Fibroblast of skin of left biceps (primary cell): Measurements from ENCODE around the gene FAM13A.
"Not testable (repeated sequence)": the region's sequence is repeated elsewhere in the genome, so short reads cannot be mapped to it uniquely, and the experiment has no call there.

Experiments used
- DNase-seq, 2 experiments: peaks; one replicate each; pipeline ENCODE4 v3.0.0-alpha.2; 2013; ENCODE audit warnings: low read depth in 2 of 2

The FAM13A gene

DNA sequence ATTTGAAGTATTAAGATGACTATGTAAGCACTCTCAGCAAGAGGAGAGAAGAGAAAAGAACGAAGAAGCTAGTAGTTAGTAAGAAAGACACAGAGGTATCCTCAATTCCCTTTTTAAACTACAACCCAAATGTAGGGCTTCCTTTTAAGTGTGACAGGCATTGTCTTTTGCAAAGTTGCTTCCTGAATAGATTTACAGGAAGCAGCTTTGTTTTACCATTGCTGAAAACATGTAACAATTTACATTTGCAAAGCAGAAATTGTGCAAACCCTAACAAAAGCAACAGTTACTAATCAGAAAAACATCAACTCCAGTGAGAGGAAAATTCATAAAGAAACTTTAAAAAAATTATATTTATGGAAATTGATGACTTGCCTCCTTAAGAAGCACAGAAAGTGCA is 96.4 kb downstream of the FAM13A start:
- no peak for DNase-seq

DNA sequence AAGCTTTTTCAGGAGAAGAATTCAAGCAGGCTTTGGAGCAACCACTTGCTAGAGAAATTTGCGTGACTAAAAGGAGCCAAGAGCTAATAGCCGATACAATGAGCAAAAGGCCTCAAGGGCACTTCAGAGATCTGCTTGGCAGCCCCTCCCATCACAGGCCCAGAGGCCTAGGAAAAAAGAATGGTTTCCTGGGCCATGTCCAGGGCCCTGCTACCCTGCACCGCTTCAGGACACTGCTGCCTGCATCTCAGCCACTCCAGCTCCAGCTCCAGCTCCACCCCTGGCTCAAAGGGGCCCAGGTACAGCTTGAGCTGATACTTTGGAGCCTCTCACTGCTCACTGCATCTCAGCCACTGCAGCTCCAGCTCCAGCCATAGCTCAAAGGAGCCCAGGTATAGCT is 98.9 kb downstream of the FAM13A start:
- no peak for DNase-seq

DNA sequence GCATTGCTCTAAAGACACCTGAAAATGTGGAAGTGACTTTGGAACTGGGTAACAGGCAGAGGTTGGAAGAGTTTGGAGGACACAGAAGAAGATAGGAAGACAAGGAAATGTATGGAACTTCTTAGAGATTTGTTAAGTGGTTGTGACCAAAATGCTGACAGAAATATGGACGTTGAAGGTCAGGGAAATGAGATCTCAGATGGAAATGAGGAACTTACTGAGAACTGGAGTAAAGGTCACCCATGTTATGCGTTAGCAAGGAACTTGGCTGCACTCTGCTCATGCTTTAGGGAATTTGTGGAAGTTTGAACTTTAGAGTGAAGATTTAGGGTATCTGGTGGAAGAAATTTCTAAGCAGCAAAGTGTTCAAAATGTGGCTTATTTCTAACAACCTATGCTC is 99.4 kb downstream of the FAM13A start:
- DNase-seq, result no peak

DNA sequence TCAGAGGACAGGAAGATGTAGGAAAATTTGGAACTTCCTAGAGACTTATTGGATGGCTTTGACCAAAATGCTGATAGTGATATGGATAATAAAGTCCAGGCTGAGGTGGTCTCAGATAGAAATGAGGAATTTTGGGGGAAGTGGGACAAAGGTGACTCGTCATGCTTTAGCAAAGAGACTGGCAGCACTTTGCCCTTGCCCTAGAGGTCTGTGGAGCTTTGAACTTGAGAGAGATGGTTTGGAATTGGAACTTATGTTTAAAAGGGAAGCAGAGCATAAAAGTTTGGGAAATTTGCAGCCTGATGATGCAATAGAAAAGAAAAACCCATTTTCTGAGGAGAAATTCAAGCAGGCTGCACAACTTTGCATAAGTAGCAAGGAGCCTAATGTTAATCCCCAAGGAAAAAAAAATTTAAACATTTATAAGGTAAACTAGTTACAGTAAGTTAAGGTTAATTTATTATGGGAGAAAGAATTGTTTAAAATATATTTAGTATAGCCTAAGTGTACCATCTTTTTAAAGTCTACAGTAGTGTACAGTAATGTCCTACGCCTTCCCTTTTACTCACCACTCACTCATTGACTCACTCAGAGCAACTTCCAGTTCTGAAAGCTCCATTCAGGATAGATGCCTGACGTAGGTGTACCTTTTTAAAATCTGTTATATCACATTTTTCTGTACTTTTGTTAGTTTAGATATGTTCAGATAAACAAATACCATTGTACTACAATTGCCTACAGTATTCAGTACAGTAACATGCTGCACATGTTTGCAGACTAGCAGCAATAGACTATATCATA is 101.2 kb downstream of the FAM13A start:
- no peak for DNase-seq

DNA sequence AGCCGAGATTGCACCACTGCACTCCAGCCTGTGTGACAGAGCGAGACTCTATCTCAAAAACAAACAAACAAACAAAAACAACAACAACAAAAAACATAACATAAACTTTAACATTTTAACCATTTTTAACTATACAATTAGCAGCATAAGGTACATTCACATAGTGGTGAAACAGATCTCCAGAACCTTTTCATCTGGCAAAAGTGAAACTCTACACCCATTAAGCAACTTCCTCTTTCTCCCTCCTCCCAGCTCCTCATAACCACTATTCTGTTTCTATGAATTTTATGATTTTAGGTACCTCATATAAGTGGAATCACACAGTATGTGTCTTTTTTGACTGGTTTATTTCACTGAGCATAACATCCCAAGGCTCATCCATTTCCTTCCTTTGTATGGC is 103.6 kb downstream of the FAM13A start:
- DNase-seq, result no peak

DNA sequence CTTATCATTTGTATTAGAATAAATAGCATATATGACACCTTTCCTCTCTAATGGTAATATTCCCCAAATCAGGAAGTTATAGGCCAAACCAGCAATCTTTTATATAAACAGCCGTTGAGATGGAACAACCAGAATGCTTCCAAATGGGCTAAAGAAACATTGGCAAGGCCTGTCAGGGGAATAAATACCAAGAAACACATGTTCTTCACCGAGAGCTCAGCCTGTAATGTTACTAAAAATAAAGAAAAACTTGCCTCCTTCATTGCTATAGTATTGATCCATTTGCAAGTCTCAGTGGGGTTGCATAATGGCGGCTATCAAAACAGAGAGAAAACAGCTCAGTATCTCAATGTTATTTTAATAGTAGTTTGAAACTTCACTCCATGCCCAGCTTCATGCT is 104.9 kb downstream of the FAM13A start:
- no peak for DNase-seq

DNA sequence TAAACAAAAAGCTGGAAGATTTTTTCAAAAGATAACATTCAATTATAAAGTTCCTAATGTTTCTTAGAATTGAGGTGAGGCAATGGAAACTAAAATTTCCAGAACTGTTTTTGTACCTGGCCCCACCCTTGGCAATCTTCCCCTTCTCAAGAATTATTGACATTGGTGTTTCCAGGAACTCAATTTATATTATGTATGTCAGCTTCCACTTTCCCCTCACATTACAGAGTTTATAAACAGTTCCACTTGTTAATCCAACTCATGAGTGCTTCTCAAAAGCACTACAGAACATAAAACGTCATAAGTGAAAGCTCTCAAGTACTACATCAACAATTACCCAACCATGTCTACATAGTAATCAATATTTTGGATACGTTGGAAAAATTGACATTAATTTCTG is 107.4 kb downstream of the FAM13A start:
- no peak for DNase-seq

DNA sequence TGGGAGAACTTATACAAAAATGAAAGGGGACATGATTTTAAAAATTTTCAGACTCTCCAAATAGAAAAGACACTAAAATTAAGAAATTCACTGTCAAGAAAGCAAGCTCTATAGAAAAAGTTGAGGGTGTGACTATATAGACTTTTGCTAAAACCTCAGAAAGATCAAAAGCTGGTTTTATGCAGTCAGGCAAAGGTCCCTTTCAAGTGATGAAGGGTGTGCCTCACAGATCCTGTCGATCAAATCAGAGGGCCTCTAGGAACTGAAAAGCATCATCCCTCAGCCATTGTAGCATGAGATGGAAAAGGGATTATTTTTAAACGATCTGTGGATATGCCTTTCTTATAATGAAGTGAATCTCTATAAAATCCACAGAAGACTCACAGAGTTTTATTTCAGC is 116.5 kb downstream of the FAM13A start:
- DNase-seq, result no peak

DNA sequence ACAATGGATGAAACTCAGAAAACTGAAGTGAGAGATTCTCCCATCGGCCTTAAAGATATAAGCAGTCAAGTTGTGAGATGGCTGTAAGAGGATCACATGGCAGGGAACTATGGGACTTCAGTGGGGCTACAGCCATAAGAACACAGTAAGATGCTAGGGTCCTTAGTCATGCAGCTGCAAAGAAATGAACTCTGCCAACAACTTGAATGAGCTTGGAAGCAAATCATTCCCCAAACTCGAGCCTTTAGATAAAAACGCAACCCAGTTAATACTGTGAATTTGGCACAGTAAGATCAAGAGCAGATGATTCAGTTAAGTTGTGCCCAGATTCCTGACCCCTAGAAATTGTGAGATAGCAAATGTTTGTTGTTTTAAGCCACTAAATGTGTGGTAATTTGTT is 117.3 kb downstream of the FAM13A start:
- DNase-seq, result peak in 1 of 2 experiments; percentile 6

DNA sequence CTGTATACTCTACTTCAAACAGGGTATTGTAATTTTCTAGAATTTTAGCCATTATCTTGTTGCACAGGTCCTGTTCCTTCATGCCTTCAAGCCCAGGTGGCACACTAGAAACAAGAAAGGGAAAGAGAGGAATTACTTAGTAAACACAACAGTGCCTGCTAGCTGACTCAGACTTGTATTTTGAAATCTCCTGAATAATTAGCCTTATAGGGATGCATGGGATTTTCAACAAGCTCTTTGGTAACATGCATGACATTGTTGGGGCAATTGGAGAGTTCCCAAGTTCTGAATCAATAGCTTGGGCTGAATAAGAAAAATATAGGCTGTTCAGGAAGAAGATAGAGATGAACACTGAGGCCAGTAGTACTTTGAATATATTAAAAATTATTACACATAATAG is 118.8 kb downstream of the FAM13A start:
- peak; percentile 83 to 86 for DNase-seq

DNA sequence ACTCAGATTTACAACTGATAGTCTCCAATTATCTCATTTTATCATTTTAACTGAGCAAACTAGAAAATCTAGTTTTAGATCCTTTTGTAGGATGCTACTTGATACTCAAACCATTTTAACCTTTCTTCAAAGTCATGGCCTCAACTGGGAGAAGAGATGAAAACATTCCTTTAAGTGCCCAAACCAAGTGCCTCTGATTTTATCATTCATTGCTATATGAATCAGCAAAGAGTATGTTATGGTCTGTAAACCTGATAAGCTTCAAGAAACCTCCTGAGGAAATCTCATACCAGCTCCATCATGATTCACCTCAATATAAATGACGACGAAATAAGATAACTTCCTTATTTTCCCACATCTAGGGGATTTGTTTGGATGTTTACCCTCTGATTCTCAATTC is 119.9 kb downstream of the FAM13A start:
- DNase-seq, result no peak

DNA sequence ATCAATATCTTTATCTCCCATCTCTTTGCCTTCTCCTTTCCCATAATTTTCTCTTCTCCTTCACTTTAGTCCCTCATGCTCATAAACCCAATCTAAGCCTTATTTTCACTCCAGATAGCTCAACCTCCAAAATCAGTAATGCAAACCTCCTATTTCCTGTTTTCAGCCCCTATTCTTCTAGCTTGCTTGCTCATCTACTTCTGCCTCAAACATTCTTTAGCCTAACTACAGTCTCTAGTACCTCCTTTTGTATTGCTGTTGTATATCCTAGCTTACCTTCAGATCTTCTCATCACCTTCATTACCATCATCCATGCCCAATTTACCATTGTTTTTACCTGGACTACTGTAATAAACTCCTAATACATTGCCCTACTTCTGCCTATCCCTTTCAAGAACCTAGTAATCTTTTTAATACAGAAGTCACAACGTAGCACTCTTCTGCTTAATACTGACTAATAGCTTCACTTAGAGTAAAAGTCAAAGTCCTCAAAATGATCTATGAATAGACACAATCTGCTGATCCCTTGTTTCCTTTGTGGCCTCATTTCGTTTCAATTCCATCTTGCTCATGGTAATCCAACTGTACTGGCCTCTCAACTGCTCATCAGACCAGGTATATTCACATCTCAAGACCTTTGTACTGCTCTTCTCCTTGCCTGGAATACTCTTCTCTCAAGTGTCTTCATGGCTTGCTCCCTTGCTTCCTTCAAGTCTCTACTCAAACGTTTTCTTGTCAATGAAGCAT is 123.4 kb downstream of the FAM13A start:
- no peak for DNase-seq

DNA sequence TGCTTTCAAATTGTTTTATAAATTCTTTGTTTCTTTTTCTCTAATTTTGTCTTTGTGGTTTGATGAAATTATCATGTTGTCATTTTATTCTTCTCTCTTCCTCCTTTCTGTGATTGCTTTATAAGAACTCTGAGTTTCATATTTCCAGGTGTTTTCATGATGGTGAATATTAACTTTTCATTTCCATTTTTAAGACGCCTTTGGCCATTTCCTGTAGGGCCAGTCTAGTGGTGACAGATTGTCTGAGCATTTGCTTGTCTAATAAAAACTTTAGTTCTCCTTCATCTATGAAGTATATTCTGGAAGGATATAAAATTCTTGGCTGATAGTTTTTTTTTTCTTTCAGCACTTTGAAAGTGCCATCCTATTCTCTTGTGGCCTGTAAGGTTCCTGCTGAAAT is 128.1 kb downstream of the FAM13A start:
- DNase-seq, result no peak

DNA sequence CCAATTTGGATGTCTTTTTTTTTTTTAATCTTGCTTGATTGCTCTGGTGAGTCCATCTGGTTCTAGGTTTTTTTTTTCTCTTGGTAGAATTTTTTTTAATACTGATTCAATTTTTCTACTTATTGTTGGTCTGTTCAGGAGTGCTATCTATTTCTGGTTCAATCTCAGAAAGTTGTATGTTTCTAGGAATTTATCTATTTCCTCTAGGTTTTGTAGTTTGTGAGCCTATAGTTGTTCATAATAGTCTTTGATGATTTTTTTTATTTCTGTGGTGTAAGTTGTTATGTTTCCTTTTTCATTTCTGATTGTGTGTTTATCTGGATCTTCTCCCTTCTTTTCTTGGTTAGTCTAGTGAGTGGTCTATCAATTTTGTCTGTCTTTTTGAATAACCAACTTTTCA is 129.6 kb downstream of the FAM13A start:
- no peak for DNase-seq

DNA sequence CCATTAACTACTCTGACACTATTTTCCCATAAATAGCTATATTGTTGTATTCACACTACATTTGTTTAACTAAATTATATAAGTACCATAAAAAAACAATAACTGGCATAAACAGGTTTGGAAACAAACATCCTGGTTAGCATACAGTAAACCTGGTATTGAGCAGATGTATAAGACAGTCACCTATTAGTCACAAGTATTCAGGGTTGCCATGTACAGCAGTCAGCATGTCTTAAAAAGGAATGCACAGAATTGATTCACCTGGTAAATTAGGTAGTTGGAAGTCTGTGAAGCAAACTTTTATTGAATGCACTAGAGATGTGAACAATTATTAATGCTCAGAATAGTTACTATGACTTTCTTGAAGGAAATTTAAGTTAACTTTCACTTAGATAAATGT is 137.9 kb downstream of the FAM13A start:
- DNase-seq, result no peak

DNA sequence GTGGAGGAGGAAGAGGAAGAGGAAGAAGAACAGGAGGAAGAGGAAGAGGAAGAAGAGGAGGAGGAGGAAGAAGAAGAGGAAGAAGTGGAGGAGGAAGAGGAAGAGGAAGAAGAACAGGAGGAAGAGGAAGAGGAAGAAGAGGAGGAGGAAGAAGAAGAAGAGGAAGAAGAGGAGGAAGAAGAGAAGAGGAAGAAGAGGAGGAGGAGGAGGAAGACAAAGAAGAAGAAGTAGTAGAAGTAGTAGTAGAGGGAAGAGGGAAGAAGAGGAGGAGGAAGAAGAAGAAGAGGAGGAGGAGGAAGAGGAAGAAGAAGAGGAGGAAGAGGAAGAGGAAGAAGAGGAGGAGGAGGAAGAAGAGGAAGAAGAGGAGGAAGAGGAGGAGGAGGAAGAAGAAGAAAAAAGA is 143.8 kb downstream of the FAM13A start:
- DNase-seq, result not testable (repeated sequence)

DNA sequence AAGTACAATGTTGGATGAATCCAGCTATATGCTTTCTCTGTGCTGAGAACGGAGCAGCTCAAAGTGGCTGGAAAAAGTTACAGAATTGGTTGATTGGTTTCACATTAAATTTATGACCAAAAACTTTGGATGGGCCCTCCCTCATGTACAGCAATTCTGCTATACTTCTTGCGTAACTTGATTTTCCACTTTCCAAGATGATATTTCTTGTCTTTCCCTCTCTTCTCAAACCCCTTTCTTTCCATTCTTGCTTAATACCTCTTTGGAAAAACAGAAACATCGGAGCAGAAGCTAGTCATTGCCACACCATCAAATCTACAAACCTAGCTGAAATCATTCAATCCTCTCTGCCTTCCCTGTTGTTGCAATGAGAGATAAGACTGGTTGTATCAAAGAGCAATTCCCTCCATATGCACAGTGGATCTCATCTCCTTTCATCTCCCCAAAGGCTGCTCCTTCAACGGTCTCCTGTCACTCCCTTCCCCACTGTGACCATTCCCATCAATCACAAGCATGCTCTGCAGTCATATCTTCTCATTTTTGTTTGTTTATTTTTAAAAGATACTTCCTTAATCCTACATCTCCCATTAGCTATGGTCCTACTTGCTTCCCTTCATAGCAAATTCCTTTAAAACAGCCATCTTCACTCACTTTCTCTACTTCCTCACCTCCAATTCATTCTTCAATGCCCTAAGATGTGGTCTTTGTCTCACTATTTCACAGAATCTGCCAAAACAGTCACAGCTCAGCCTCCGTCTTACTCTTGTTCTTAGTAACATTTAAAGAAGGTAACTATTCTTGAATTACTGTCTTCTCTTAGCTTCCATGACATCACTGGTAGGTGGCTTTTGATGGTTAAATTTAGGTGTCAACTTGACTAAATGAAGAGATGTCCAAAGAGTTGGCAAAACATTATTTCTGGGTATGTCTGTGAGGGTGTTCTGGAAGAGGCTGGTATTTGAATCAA is 145.5 kb downstream of the FAM13A start:
- no peak for DNase-seq

DNA sequence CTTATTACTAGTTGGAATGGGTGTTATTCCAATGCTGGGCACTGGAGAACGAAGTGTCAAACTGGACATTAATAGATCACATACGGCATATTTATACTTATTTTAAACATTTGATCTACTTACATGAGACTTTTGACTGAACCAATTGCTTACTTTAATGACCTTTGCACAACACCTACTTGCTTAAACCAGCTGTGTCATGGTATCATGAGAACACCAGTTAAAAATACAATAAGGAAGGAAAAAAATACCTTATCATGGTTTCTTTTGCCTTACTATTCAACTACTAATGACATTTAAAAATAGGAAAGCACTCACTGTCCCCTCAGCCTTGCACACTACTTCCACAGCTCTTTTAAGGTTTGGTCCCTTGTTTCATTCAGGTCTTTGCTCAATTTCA is 146.9 kb downstream of the FAM13A start:
- DNase-seq, result no peak

DNA sequence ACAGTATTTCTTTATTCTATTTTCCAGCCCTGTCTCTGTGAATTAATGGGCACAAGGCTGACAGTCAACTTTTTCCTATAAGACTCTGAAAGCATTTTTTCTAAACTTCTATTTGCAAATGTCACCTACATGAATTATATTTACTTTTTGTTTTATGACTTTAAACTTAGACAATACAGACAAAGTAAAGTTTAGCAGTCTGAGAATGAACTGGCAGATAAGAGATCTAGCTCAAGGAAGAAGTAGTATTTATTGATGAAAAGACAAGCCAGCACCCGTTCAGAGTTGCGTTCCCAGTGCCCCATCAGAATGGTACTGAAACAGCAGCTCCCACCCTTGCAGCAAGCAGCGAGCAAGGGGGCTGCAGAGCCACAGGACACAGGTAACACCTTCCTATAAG is 148.5 kb downstream of the FAM13A start:
- no peak for DNase-seq

DNA sequence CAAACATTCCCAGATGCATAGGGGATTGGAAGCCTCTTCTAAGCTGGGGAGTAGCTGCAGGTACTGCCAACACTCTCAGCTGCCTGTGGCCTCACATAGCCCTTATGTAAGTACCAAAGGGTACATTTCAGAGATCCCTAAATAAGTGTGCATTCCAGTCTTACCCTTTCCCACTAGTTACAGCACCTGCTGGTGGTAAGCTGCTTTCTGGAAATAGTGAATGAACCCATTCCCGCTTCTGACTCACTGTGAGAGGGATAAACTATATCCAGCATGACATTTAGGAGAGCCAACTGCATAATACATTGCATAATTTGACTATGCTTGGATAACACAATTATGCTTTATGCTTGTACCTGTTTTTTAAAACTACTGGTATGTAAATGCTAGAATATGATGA is 149.0 kb downstream of the FAM13A start:
- no peak for DNase-seq

DNA sequence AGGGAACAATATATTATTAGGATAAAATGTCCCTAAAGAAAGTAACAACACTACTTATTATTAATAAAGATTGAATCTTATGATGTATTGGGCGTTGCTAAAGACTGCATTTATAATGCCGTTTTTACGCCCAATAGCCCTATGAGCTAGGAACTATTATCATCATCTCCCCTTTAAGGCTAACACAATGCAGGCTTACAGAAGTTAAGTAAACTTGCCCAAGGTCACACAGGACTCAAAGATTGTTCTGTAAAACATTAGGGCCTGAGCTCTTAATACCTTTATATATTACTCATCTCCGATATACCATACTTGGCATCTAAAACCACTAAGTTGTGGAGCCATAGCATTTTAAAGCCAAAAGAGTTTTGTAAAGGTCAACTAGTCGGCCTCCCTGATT is 149.5 kb downstream of the FAM13A start:
- no peak for DNase-seq

DNA sequence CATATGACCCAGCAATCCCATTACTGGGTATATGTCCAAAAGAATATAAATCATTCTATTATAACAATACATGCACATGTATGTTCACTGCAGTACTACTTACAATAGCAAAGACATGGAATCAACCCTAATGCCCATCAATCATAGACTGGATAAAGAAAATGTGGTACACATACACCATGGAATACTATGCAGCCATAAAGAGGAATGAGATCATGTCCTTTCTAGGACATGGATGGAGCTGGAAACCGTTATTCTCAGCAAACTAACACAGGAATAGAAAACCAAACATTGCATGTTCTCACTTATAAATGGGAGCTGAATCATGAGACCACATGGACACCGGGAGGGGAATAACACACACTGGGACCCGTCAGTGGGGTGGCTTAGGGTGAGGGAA is 152.7 kb downstream of the FAM13A start:
- DNase-seq, result not testable (repeated sequence)
